K562 (cell line): Measurements from ENCODE around the gene ATP5PO. TPM values are rescaled to one million over a fixed set of nuclear protein-coding genes. Genes with fewer than 3 reads are reported as not detected.
"Not testable (repeated sequence)": the region's sequence is repeated elsewhere in the genome, so short reads cannot be mapped to it uniquely, and the experiment has no call there.

ENCODE experiments used
- ATAC-seq: fragments of 200-7000 bp; cut with Tn5 transposase; 3 replicates; pipeline ENCODE4 v1.9.1; 2020; ENCODE audit warnings: moderate library complexity
- BruUV-seq: library from RNA; stranded (reverse); fragments of 400-500 nt; replicated peaks from 2 replicates; lab custom pipeline; 2021; lab: Mats Ljungman, UMichigan
- CTCF ChIA-PET: fragments of 300-600 bp; formaldehyde crosslinking; extraction: SDS; loops from one replicate; lab custom pipeline; 2021; ENCODE audit warnings: low intra/inter-chr PET ratio; lab: Yijun Ruan, JAX
- POLR2A ChIA-PET: fragments of 300-600, 350-650 bp; sonication (Branson Sonifier 250); formaldehyde crosslinking; extraction: SDS; loops from one replicate; lab custom pipeline; 2021; ENCODE audit warnings: antibody characterized with exemption, inconsistent platforms; lab: Yijun Ruan, JAX
- DNase-seq, 4 experiments: peaks; one replicate each; pipeline versions ENCODE4 v3.0.0 to v3.0.0-alpha.2; 2011 to 2018; ENCODE audit warnings: low spot score in 3 of 4, mixed read lengths in 3 of 4; ENCODE audit errors: extremely low read depth in 1 of 4
- FAIRE-seq: peaks from 2 replicates; lab custom pipeline; 2011; peaks lifted over from hg19 to GRCh38; lab: Jason Lieb, UNC
- H2AFZ ChIP-seq: 2 replicates; pipeline ENCODE4 v1.6.0; 2011; ENCODE audit warnings: low read depth, low read length, control low read depth, inconsistent platforms
- H3K27ac ChIP-seq: fragments of 200-600 bp; 3 replicates; pipeline ENCODE4 v1.8.0; 2011; ENCODE audit warnings: low read depth, mild to moderate bottlenecking, control low read depth, inconsistent platforms, low read length, moderate library complexity, mixed read lengths; ENCODE audit errors: extremely low read depth
- H3K27me3 ChIP-seq, 2 experiments: fragments of 300-600 bp in 1 of 2; 2 replicates in 1 of 2; 3 replicates in 1 of 2; pipeline versions ENCODE4 v1.6.0 to v1.8.0; 2011; ENCODE audit warnings: inconsistent platforms in 2 of 2, low read length in 2 of 2, mild to moderate bottlenecking in 1 of 2, mixed read lengths in 1 of 2, moderate library complexity in 1 of 2; ENCODE audit not compliant: control insufficient read depth in 2 of 2, insufficient read depth in 2 of 2
- H3K36me3 ChIP-seq: fragments of 300-600 bp; 3 replicates; pipeline ENCODE4 v1.8.0; 2011; ENCODE audit warnings: mild to moderate bottlenecking, low read length, inconsistent platforms; ENCODE audit not compliant: control insufficient read depth, insufficient read depth
- H3K4me1 ChIP-seq, 2 experiments: fragments of 200-600 bp in 1 of 2; replicated peaks in 1 of 2; 2 replicates in 1 of 2; 3 replicates in 1 of 2; pipeline versions ENCODE4 v1.5.1 to v1.8.0; 2011; ENCODE audit warnings: inconsistent platforms in 2 of 2, low read length in 2 of 2, mild to moderate bottlenecking in 1 of 2, mixed read lengths in 1 of 2, moderate library complexity in 1 of 2; ENCODE audit not compliant: control insufficient read depth in 2 of 2, insufficient read depth in 2 of 2
- H3K4me2 ChIP-seq: 2 replicates; pipeline ENCODE4 v1.6.1; 2011; ENCODE audit warnings: low read length, control low read depth, inconsistent platforms, mixed read lengths; ENCODE audit not compliant: insufficient read depth
- H3K4me3 ChIP-seq: fragments of 200-600 bp; sonication (generic), shearing (Covaris generic); 2 replicates; pipeline ENCODE4 v1.5.1; 2016; ENCODE audit warnings: control low read depth, inconsistent platforms
- H3K79me2 ChIP-seq: fragments of 200-600 bp; 3 replicates; pipeline ENCODE4 v1.8.0; 2011; ENCODE audit warnings: low read length, inconsistent platforms; ENCODE audit not compliant: control insufficient read depth, insufficient read depth
- H3K9ac ChIP-seq, 2 experiments: 2 replicates each; pipeline versions ENCODE4 v1.6.0 to v1.6.1; 2011; ENCODE audit warnings: low read depth in 2 of 2, low read length in 2 of 2, control low read depth in 1 of 2, inconsistent platforms in 1 of 2, mild to moderate bottlenecking in 1 of 2, mixed read lengths in 1 of 2; ENCODE audit not compliant: insufficient read depth in 1 of 2
- H3K9me1 ChIP-seq: one replicate; pipeline ENCODE4 v1.6.0; 2011; ENCODE audit warnings: inconsistent platforms, mild to moderate bottlenecking, low read length, moderate library complexity; ENCODE audit not compliant: control insufficient read depth, insufficient read depth
- H3K9me3 ChIP-seq: replicated peaks from 2 replicates; pipeline ENCODE4 v1.5.1; 2011; ENCODE audit warnings: low read depth, low read length, inconsistent platforms; ENCODE audit not compliant: control insufficient read depth, insufficient read depth
- H4K20me1 ChIP-seq: replicated peaks from 2 replicates; pipeline ENCODE4 v1.6.1; 2011; ENCODE audit warnings: low read length, inconsistent platforms, mixed read lengths; ENCODE audit not compliant: control insufficient read depth, insufficient read depth
- ETV1 ChIP-seq: fragments of 450-650 bp; conservative IDR thresholded peaks from 2 replicates; pipeline ENCODE4 v1.6.1; 2016; ENCODE audit warnings: missing genetic modification characterization, control low read depth, low read depth, missing compliant biosample characterization
- FOXM1 ChIP-seq, 2 experiments: fragments of 450-650 bp in 1 of 2; sonication (generic) in 1 of 2; formaldehyde crosslinking in 1 of 2; IDR thresholded peaks; 2 replicates each; pipeline versions ENCODE4 v1.6.1 to v1.9.0; 2017 to 2022; ENCODE audit warnings: low read depth in 2 of 2, mild to moderate bottlenecking in 2 of 2, missing genetic modification reagents in 1 of 2, moderate library complexity in 1 of 2
- NCOR1 ChIP-seq: fragments of 450-650 bp; IDR thresholded peaks from 2 replicates; pipeline ENCODE4 v1.6.1; 2016; ENCODE audit warnings: mild to moderate bottlenecking, moderate library complexity
- RB1 ChIP-seq: fragments of 450-650 bp; IDR thresholded peaks from 2 replicates; pipeline ENCODE4 v1.6.1; 2017; ENCODE audit warnings: low read depth, mild to moderate bottlenecking
- SAFB2 ChIP-seq: fragments of 200-400 bp; formaldehyde crosslinking; IDR thresholded peaks from 2 replicates; pipeline ENCODE4 v1.6.1; 2018; ENCODE audit warnings: borderline replicate concordance, low read length, low read depth, moderate library complexity; ENCODE audit not compliant: severe bottlenecking
- WHSC1 ChIP-seq: IDR thresholded peaks from one replicate; pipeline ENCODE4 v1.6.1; 2012; ENCODE audit warnings: low read length, control low read depth, inconsistent platforms
- ZNF274 ChIP-seq: IDR thresholded peaks from 2 replicates; pipeline ENCODE4 v1.6.1; 2011; ENCODE audit warnings: low read depth, mild to moderate bottlenecking, low read length, moderate library complexity, borderline replicate concordance
- ZNF431 ChIP-seq: sonication (generic); formaldehyde crosslinking; IDR thresholded peaks from 2 replicates; pipeline ENCODE4 v1.8.0; 2022; ENCODE audit warnings: mild to moderate bottlenecking, missing genetic modification reagents
- WGBS: fragments of 100-300 bp; shearing (Covaris generic); methylation state at CpG from one replicate; pipeline ENCODE4 v1.1.6; 2016; ENCODE audit warnings: low coverage, mixed read lengths; ENCODE audit not compliant: insufficient coverage; ENCODE audit errors: missing lambda C conversion rate; 5-methylcytosine and 5-hydroxymethylcytosine counted together
- in situ Hi-C: fragments of 300-500 bp; cut with MboI; formaldehyde crosslinking; loops from 4 replicates; pipeline ENCODE4 v1.15.0; 2018; ENCODE audit warnings: inconsistent platforms, mixed read lengths
- intact Hi-C: fragments of 100-400 bp; cut with micrococcal nuclease; formaldehyde crosslinking; loops from 2 replicates; pipeline ENCODE4 v1.14.2; 2022
- polyA plus RNA-seq, 8 experiments: library from polyadenylated mRNA; depleted of rRNA in 4 of 8; stranded (reverse) in 5 of 8; unstranded in 3 of 8; fragments of >200 nt; fragmentation: Nextera tagmentation in 2 of 8; fragmentation: Illumina TruSeq in 1 of 8; extraction: Ambion mirVana in 2 of 8; extraction: Trizol in 1 of 8; gene quantifications; 2 replicates each; pipeline versions ENCODE4 v1.2.1 to v1.2.3, GENCODE V29; 2011 to 2014; ENCODE audit warnings: inconsistent platforms in 1 of 8, missing spikeins in 1 of 8
- total RNA-seq, 7 experiments: library from RNA; depleted of rRNA in 6 of 7; stranded (reverse); fragments of >200 nt in 6 of 7; fragmentation: Illumina TruSeq in 2 of 7; extraction: Trizol in 2 of 7; gene quantifications; 2 replicates each; pipeline versions ENCODE4 v1.2.1 to v1.2.3, GENCODE V29; 2011 to 2021; ENCODE audit warnings: low replicate concordance in 1 of 7

Gene ATP5PO
- total and polyA plus RNA-seq, 9 of the 15 experiments (the other 6 are each of a cell fraction or from before 2014, with no cell fraction given), result 367 to 2,722 (median 808) TPM

- no TSS peak for BruUV-seq
- TF ChIP-seq ZNF431 (CRISPR knock-in tag) (no peak), NCOR1 (no peak), FOXM1 (IDR thresholded peaks at IDR 0.05; ENCODE audit: low read depth) (no peak), FOXM1 (CRISPR knock-in tag; IDR thresholded peaks at IDR 0.05; ENCODE audit: low read depth) (no peak), RB1 (no peak), WHSC1 (no peak)
- intact Hi-C loops (no loop called here), in situ Hi-C loops (no loop called here)
- H2AFZ ChIP-seq, result no peak overlapping the region
- H3K27me3 ChIP-seq, result peaks cover 37 to 53% of the 10 kb centered on the region in 2 experiments
- ChIA-PET CTCF (no interaction called here), POLR2A (interaction anchor here (1.3 kb wide), 1 partner anchor 34 kb away, joined by 3 read pairs; no protein-coding TSS in a partner anchor)
- DNase-seq (no peak), FAIRE-seq (no peak), ATAC-seq (peak; percentile 16; the same call in 2 of the 3 replicates)
- no peaks in the 10 kb centered on the region for H3K9me1 ChIP-seq
- H3K79me2 ChIP-seq, result no peaks in the 10 kb centered on the region
- no peak overlapping the region for H3K4me2 ChIP-seq
- no peaks in the 10 kb centered on the region for H4K20me1 ChIP-seq
- H3K27ac ChIP-seq, result no peak overlapping the region
- H3K4me3 ChIP-seq, result no peak overlapping the region
- no peaks in the 10 kb centered on the region for H3K9me3 ChIP-seq
- WGBS, result 3% methylated on average over 9 of the region's 9 CpGs
- peak overlapping the region in 1 of 2 experiments; percentile 46; a peak in 1 of 4 replicates for H3K9ac ChIP-seq
- H3K36me3 ChIP-seq, result no peaks in the 10 kb centered on the region
- peaks cover 0 to 4% of the 10 kb centered on the region in 2 experiments; a peak in 1 of 5 replicates for H3K4me1 ChIP-seq
These were observed 50.4 kb downstream of the ATP5PO start for GRCh38 chr21:33865176-33865575.

GRCh38 chr21:33864150-33864549 is 51.5 kb downstream of the ATP5PO start:
- POLR2A ChIA-PET, result interaction anchor here (0.5 kb wide), 2 partner anchors 20 to 68 kb away, joined by 3 read pairs; no protein-coding TSS in a partner anchor
- no peaks in the 10 kb centered on the region for H4K20me1 ChIP-seq
- peaks cover 0 to 4% of the 10 kb centered on the region in 2 experiments; a peak in 1 of 5 replicates for H3K4me1 ChIP-seq
- ATAC-seq (no peak), DNase-seq (no peak), FAIRE-seq (no peak)
- H3K4me2 ChIP-seq, result no peak overlapping the region
- in situ Hi-C loops (no loop called here), intact Hi-C loops (no loop called here)
- peaks cover 42 to 63% of the 10 kb centered on the region in 2 experiments for H3K27me3 ChIP-seq
- H3K36me3 ChIP-seq, result no peaks in the 10 kb centered on the region
- H2AFZ ChIP-seq, result no peak overlapping the region
- no TSS peak for BruUV-seq
- CTCF ChIA-PET, result no interaction called here
- no peaks in the 10 kb centered on the region for H3K79me2 ChIP-seq
- no peaks in the 10 kb centered on the region for H3K9me3 ChIP-seq
- no peak overlapping the region for H3K27ac ChIP-seq
- H3K4me3 ChIP-seq, result no peak overlapping the region
- TF ChIP-seq SAFB2 (no peak), ZNF274 (no peak), ETV1 (tag) (no peak)
- no peak overlapping the region for H3K9ac ChIP-seq
- 8% methylated on average over 1 of the region's 1 CpG for WGBS
- H3K9me1 ChIP-seq, result peaks cover 4% of the 10 kb centered on the region

- BruUV-seq, FAIRE-seq: not testable (repeated sequence)
These were observed 52.4 kb downstream of the ATP5PO start for GRCh38 chr21:33863191-33863590.

More at GRCh38 chr21:33863191-33863590, 52.4 kb downstream of the ATP5PO start:
- H3K4me3 ChIP-seq, H3K36me3 ChIP-seq, H4K20me1 ChIP-seq, H3K9me3 ChIP-seq, POLR2A ChIA-PET, ATAC-seq, intact Hi-C loops, H3K4me1 ChIP-seq, H2AFZ ChIP-seq, H3K4me2 ChIP-seq, H3K27ac ChIP-seq, H3K9ac ChIP-seq, CTCF ChIA-PET, H3K9me1 ChIP-seq, in situ Hi-C loops, DNase-seq, H3K79me2 ChIP-seq: not testable (repeated sequence)
- H3K27me3 ChIP-seq, result peaks cover 50 to 73% of the 10 kb centered on the region in 2 experiments
- 5% methylated on average over 8 of the region's 8 CpGs for WGBS
